Esophagus muscularis mucosa (tissue), 4 donors: ENCODE data around the gene BBLN.

Experiments used
- CTCF ChIP-seq, 3 experiments: fragments of 200-600 bp in 2 of 3; fragments of 450-650 bp in 1 of 3; sonication (generic) in 2 of 3; IDR thresholded peaks; one replicate each; pipeline ENCODE4 v1.5.1; 2017 to 2019; ENCODE audit warnings: antibody characterized with exemption in 3 of 3, mild to moderate bottlenecking in 2 of 3, moderate library complexity in 1 of 3
- EP300 ChIP-seq: sonication (generic); formaldehyde crosslinking; IDR thresholded peaks from one replicate; pipeline ENCODE4 v1.6.1; 2017; ENCODE audit warnings: antibody characterized with exemption
- POLR2A ChIP-seq: fragments of 450-650 bp; IDR thresholded peaks from one replicate; pipeline ENCODE4 v1.6.1; 2017; ENCODE audit warnings: antibody characterized with exemption, moderate library complexity, mild to moderate bottlenecking, low read depth
- POLR2AphosphoS5 ChIP-seq, 2 donors: sonication (generic); formaldehyde crosslinking; IDR thresholded peaks; one replicate each; pipeline ENCODE4 v1.6.1; 2017; ENCODE audit warnings: antibody characterized with exemption in 2 of 2

DNA sequence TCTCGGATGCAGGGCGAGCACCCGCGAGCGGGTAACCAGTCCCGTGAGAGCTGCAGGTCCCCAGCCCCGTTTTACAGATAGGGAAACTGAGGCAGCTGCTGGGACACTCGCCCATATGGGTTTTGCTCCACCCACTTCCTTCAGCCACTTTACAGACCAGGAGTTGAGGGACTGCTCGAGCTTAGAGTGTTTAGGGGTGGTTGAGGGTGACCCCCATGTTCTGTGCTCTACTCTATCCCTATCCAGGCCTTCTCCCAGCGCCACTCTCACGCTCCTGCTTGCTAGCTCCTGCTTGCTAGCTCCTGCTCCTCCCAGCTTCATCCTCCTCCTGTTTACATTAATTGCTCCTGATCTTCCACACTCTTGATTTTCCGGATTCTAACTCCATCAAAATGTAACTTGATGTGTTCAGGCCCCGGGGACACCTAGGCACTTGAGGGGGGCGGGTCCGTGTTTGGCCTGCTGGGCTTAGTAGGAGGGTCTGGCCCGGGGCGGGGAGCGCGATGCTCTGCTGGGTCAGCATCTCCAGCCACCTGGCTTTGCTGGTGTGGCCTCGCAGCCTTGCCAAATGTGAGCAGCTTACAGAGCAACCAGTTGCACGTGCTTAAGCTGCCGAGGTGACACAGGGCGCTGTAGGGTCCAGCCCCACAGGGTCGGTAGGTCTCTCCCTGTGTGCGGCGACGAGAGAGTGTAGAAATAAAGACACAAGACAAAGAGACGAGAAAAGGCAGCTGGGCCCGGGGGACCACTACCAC, 31.1 kb upstream of the BBLN start:
- TF ChIP-seq EP300 (no peak), CTCF (IDR thresholded peaks at IDR 0.05) (no peak), POLR2AphosphoS5 (IDR thresholded peaks at IDR 0.05) (no peak), POLR2A (no peak)
